ENCODE measurements around the gene SLCO4C1.

GRCh38 chr5:102196481-102196880, 99.6 kb downstream of the SLCO4C1 start:
- TF ChIP-seq, protein P1, sequence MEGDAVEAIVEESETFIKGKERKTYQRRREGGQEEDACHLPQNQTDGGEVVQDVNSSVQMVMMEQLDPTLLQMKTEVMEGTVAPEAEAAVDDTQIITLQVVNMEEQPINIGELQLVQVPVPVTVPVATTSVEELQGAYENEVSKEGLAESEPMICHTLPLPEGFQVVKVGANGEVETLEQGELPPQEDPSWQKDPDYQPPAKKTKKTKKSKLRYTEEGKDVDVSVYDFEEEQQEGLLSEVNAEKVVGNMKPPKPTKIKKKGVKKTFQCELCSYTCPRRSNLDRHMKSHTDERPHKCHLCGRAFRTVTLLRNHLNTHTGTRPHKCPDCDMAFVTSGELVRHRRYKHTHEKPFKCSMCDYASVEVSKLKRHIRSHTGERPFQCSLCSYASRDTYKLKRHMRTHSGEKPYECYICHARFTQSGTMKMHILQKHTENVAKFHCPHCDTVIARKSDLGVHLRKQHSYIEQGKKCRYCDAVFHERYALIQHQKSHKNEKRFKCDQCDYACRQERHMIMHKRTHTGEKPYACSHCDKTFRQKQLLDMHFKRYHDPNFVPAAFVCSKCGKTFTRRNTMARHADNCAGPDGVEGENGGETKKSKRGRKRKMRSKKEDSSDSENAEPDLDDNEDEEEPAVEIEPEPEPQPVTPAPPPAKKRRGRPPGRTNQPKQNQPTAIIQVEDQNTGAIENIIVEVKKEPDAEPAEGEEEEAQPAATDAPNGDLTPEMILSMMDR (IDR thresholded peaks at IDR 0.05), result no peak
- TF ChIP-seq EZH2phosphoT487 (IDR thresholded peaks at IDR 0.05), result no peak
